Upper lobe of right lung (tissue), 1 donor: Measurements from ENCODE around the gene AOC2. TPM values are rescaled to one million over a fixed set of nuclear protein-coding genes. Genes with fewer than 3 reads are reported as not detected.
"Not testable (repeated sequence)": the region's sequence is repeated elsewhere in the genome, so short reads cannot be mapped to it uniquely, and the experiment has no call there.

Experiments used
- ATAC-seq: fragments of 200-7000 bp; cut with Tn5 transposase; one replicate; pipeline ENCODE4 v1.9.1; 2020; ENCODE audit warnings: mild to moderate bottlenecking, moderate library complexity
- DNase-seq: peaks from one replicate; pipeline ENCODE4 v3.0.0-alpha.2; 2020
- H3K27ac ChIP-seq: fragments of 200-600 bp; one replicate; pipeline ENCODE4 v1.8.0; 2022
- H3K27me3 ChIP-seq: fragments of 200-600 bp; one replicate; pipeline ENCODE4 v1.8.0; 2022; ENCODE audit warnings: mild to moderate bottlenecking
- H3K36me3 ChIP-seq: fragments of 200-600 bp; one replicate; pipeline ENCODE4 v1.8.0; 2022
- H3K4me1 ChIP-seq: fragments of 200-600 bp; one replicate; pipeline ENCODE4 v1.8.0; 2022
- H3K4me3 ChIP-seq: fragments of 200-600 bp; one replicate; pipeline ENCODE4 v1.8.0; 2022; ENCODE audit warnings: mild to moderate bottlenecking
- H3K9me3 ChIP-seq: fragments of 200-600 bp; one replicate; pipeline ENCODE4 v1.8.0; 2022
- intact Hi-C: fragments of 100-400 bp; cut with DNase I; formaldehyde crosslinking; loops from one replicate; pipeline ENCODE4 v1.11.0; 2022
- total RNA-seq: library from RNA; stranded (reverse); fragmentation: NEBNext Ultra II Directional; extraction: Animal tissue kit (Norgen Biotek cat#: 25700); gene quantifications from one replicate; pipeline ENCODE4 v1.2.1, GENCODE V29; 2021
- TF ChIP-seq, protein P1 (sequence below): fragments of 200-600 bp; IDR thresholded peaks from one replicate; pipeline ENCODE4 v1.8.0; 2022; ENCODE audit warnings: antibody characterized with exemption
- donor health status: DM: no; HTN: yes; CAD: no; lungs with severe emphysema.

Gene AOC2
- total RNA-seq, 1 donor from 2014 or later: 2.0 TPM

DNA sequence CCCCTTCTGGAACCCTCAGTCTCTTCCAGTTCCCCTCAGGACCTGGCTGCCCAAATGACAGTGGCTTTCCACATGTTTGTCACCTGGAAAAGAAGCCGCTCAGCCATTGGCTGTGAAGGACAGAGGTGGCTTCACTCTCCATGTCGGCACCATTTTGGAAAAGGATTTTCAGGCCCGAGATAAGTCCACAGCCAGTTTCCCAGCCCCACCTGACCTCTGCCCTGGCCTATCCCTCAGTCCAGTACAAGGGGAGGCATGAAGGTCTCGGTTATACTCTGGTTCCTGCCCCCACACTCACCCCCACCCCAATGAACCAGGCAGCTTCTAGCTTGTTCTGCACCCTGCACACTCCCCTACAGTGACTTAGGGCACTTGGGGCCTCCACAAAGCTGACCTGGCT, 21.8 kb downstream of the AOC2 start:
- TF ChIP-seq, protein P1, sequence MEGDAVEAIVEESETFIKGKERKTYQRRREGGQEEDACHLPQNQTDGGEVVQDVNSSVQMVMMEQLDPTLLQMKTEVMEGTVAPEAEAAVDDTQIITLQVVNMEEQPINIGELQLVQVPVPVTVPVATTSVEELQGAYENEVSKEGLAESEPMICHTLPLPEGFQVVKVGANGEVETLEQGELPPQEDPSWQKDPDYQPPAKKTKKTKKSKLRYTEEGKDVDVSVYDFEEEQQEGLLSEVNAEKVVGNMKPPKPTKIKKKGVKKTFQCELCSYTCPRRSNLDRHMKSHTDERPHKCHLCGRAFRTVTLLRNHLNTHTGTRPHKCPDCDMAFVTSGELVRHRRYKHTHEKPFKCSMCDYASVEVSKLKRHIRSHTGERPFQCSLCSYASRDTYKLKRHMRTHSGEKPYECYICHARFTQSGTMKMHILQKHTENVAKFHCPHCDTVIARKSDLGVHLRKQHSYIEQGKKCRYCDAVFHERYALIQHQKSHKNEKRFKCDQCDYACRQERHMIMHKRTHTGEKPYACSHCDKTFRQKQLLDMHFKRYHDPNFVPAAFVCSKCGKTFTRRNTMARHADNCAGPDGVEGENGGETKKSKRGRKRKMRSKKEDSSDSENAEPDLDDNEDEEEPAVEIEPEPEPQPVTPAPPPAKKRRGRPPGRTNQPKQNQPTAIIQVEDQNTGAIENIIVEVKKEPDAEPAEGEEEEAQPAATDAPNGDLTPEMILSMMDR: no peak
- intact Hi-C loops: no loop called here
- H3K9me3 ChIP-seq: no peaks in the 10 kb centered on the region
- H3K36me3 ChIP-seq: no peaks in the 10 kb centered on the region
- no peak overlapping the region for H3K4me3 ChIP-seq
- no peak for ATAC-seq
- H3K27me3 ChIP-seq: no peaks in the 10 kb centered on the region
- H3K4me1 ChIP-seq: peaks cover 14% of the 10 kb centered on the region
- DNase-seq: no peak
- H3K27ac ChIP-seq: no peak overlapping the region

DNA sequence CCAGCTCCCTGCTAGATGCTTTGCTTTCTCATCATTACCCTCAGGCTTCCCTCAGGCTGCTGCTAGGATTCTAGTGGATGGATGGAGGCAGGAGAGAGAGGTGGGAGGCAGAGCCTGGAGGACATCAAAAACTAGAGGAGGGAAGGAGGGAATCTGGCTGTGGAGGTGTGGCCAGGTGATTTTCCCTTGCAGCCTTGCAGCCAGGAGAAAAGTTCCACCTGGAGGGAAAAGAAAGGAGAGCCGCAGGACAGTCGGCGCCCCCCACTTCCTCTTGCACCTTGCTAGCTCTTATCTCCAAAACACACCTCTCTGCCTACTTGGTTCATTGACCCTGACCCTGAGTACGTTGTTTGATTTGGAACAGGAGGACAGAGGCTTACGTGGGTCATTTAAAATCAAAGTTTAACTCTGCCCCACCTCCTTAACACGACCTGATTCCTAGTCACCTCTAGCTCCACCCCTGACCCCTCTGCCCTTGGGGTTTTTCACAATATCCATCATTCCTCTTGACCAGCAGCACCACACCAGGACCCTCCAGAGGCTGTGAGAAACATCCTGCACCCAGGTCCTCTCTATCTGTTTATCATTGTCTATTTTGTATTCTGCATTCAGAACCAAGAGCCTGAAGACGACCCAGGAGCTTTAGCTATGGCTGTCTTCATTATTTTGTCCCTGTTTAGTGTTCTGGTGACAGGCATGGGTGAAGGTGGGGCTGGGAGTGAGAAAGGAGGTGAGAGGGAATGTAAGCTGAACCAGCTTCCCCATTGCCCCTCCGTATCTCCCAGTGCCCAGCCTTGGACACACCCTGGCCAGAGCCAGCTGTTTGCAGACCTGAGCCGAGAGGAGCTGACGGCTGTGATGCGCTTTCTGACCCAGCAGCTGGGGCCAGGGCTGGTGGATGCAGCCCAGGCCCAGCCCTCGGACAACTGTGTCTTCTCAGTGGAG, 22.5 kb downstream of the AOC2 start:
- intact Hi-C loops: no loop called here
- Histone ChIP-seq H3K27ac (no peak overlapping the region), H3K4me1 (peaks cover 14% of the 10 kb centered on the region), H3K9me3 (no peaks in the 10 kb centered on the region), H3K27me3 (no peaks in the 10 kb centered on the region), H3K36me3 (no peaks in the 10 kb centered on the region), H3K4me3 (no peak overlapping the region)
- TF ChIP-seq, protein P1: no peak
- ATAC-seq (no peak), DNase-seq (no peak)

DNA sequence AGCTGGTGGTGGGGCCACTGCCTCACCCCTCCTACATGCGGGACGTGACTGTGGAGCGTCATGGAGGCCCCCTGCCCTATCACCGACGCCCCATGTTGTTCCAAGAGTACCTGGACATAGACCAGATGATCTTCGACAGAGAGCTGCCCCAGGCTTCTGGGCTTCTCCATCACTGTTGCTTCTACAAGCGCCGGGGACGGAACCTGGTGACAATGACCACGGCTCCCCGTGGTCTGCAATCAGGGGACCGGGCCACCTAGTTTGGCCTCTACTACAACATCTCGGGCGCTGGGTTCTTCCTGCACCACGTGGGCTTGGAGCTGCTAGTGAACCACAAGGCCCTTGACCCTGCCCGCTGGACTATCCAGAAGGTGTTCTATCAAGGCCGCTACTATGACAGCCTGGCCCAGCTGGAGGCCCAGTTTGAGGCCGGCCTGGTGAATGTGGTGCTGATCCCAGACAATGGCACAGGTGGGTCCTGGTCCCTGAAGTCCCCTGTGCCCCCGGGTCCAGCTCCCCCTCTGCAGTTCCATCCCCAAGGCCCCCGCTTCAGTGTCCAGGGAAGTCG, 23.4 kb downstream of the AOC2 start:
- H3K4me3 ChIP-seq, H3K27ac ChIP-seq, DNase-seq, H3K27me3 ChIP-seq, H3K9me3 ChIP-seq, intact Hi-C loops, H3K36me3 ChIP-seq: not testable (repeated sequence)
- H3K4me1 ChIP-seq: peaks cover 14% of the 10 kb centered on the region
- ATAC-seq: peak; percentile 8

DNA sequence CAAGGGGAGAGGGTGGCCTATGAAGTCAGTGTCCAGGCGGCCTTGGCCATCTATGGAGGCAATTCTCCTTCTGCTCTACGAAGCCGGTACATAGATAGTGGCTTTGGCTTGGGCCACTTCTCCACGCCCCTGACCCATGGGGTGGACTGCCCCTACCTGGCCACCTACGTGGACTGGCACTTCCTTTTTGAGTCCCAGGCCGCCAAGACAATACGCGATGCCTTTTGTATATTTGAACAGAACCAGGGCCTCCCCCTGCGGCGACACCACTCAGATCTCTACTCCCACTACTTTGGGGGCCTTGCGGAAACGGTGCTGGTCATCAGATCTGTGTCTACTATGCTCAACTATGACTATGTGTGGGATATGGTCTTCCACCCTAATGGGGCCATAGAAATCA, 24.0 kb downstream of the AOC2 start:
- TF ChIP-seq, protein P1: no peak
- H3K4me1 ChIP-seq: peaks cover 13% of the 10 kb centered on the region

DNA sequence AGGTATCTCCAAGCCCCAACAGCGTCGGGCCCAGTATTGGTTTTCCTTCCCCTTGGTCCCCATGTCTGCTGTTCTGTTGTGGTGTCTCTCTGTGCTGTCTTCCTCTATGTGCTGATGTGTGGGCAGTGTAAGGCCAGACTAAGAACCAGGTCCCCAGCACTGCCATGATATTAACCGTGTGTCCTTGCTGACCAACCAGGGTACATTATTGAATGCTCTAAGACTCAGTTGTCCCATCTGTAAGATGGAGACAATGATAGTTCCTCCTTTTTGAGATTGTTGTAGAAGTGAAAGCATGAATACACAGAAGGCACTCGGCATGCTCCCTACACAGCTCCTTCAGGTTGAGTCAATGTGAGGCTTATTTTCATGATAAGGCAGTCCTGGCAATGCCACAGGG, 27.3 kb downstream of the AOC2 start:
- Histone ChIP-seq H3K36me3 (no peaks in the 10 kb centered on the region), H3K9me3 (no peaks in the 10 kb centered on the region), H3K4me1 (no peaks in the 10 kb centered on the region), H3K27ac (no peak overlapping the region), H3K27me3 (no peaks in the 10 kb centered on the region), H3K4me3 (no peak overlapping the region)
- TF ChIP-seq, protein P1: no peak
- DNase-seq (no peak), ATAC-seq (no peak)
- intact Hi-C loops: no loop called here

More for the DNA sequence above, 24.0 kb downstream of the AOC2 start:
- Histone ChIP-seq H3K27me3 (no peaks in the 10 kb centered on the region), H3K36me3 (no peaks in the 10 kb centered on the region), H3K9me3 (no peaks in the 10 kb centered on the region), H3K4me3 (no peak overlapping the region), H3K27ac (no peak overlapping the region)
- DNase-seq: no peak
- no peak for ATAC-seq
- intact Hi-C loops: no loop called here

DNA sequence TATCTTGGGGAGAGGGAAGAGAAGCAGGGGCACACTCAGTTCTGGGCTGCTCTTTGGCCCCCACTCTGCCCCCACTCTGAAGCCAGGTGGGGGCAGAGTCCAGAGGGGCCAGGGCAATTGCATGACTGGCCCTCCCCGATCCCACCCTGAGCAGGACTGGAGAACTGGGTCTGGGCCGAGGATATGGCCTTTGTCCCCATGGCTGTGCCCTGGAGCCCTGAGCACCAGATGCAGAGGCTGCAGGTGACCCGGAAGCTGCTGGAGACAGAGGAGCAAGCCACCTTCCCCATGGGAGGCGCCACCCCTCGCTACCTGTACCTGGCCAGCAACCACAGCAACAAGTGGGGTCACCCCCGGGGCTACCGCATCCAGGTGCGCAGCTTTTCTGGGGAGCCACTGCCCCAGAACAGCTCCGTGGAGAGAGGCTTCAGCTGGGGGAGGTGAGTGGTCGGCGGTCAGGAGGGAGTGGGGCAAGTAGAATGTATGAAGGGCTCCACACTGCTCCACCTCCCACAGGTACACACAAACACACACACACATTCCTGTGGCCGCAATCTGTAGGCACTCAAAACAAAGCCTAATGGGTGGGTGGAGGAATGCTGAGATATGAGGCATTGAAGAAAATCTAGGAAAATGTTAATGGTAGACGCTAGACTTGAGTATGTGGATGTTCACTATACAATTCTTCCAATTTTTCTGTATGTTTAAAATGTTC, 28.0 kb downstream of the AOC2 start:
- intact Hi-C loops: no loop called here
- Histone ChIP-seq H3K27me3 (no peaks in the 10 kb centered on the region), H3K4me1 (no peaks in the 10 kb centered on the region), H3K27ac (no peak overlapping the region), H3K9me3 (no peaks in the 10 kb centered on the region), H3K36me3 (no peaks in the 10 kb centered on the region), H3K4me3 (no peak overlapping the region)
- TF ChIP-seq, protein P1: no peak
- ATAC-seq: peak; percentile 32
- no peak for DNase-seq
